HEK293T (cell line): ENCODE results near the gene ARHGAP12.

Source experiments
- BHLHE40 ChIP-seq: fragments of 450-650 bp; IDR thresholded peaks from 2 replicates; pipeline ENCODE4 v1.6.1; 2016; ENCODE audit warnings: mild to moderate bottlenecking, moderate library complexity, borderline replicate concordance
- FOXK2 ChIP-seq: fragments of 450-650 bp; IDR thresholded peaks from 2 replicates; pipeline ENCODE4 v1.6.1; 2016; ENCODE audit warnings: mild to moderate bottlenecking
- FOXM1 ChIP-seq: fragments of 450-650 bp; IDR thresholded peaks from 2 replicates; pipeline ENCODE4 v1.6.1; 2017; ENCODE audit warnings: mild to moderate bottlenecking, borderline replicate concordance
- L3MBTL2 ChIP-seq: fragments of 450-650 bp; conservative IDR thresholded peaks from 2 replicates; pipeline ENCODE4 v1.6.1; 2016; ENCODE audit warnings: mild to moderate bottlenecking
- NFRKB ChIP-seq: fragments of 450-650 bp; IDR thresholded peaks from 2 replicates; pipeline ENCODE4 v1.6.1; 2016; ENCODE audit warnings: mild to moderate bottlenecking, moderate library complexity
- PKNOX1 ChIP-seq: fragments of 450-650 bp; IDR thresholded peaks from 2 replicates; pipeline ENCODE4 v1.6.1; 2016
- SP1 ChIP-seq: fragments of 450-650 bp; IDR thresholded peaks from 2 replicates; pipeline ENCODE4 v1.6.1; 2017
- TARDBP ChIP-seq: fragments of 450-650 bp; IDR thresholded peaks from 2 replicates; pipeline ENCODE4 v1.6.1; 2016

DNA sequence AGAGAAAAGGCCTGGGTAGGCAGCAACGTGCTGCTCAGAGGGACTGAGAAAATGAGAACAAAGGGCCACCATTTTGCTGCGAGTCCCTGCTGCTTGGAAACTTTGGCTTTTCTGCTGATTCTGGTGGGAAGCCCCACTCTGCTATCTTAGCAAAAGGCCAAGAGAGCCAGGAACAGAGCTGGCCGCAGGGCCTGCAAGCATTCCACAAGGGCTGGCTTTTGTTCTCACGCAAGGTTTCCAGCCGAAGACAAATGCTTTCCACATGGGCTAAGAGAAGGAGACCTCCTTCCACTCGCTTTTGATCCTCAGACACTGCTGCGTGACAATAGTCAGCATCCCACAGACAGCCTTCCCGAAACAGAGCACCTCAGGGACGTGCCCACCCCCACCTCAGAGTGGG is 163.1 kb downstream of the ARHGAP12 start:
- TF ChIP-seq L3MBTL2, result no peak
- TF ChIP-seq NFRKB, result no peak
- no peak for TF ChIP-seq SP1
- no peak for TF ChIP-seq FOXK2
- TF ChIP-seq TARDBP, result no peak
- no peak for TF ChIP-seq PKNOX1
- no peak for TF ChIP-seq FOXM1
- no peak for TF ChIP-seq BHLHE40
